GM19463 (cell line): ENCODE results near the gene KY.

Experiments
- ATAC-seq: cut with Tn5 transposase; IDR thresholded peaks from one replicate; pipeline ENCODE4 v1.9.1; 2021; ENCODE audit warnings: mild to moderate bottlenecking, moderate library complexity; ENCODE audit not compliant: unreplicated experiment

Gene KY

GRCh38 chr3:134622806-134623365 lies 27.9 kb downstream of the KY start:
- ATAC-seq: no peak

GRCh38 chr3:134621854-134622253 lies 29.0 kb downstream of the KY start:
- no peak for ATAC-seq

- no peak for ATAC-seq
These were observed 30.2 kb downstream of the KY start for GRCh38 chr3:134620476-134621115.

DNA sequence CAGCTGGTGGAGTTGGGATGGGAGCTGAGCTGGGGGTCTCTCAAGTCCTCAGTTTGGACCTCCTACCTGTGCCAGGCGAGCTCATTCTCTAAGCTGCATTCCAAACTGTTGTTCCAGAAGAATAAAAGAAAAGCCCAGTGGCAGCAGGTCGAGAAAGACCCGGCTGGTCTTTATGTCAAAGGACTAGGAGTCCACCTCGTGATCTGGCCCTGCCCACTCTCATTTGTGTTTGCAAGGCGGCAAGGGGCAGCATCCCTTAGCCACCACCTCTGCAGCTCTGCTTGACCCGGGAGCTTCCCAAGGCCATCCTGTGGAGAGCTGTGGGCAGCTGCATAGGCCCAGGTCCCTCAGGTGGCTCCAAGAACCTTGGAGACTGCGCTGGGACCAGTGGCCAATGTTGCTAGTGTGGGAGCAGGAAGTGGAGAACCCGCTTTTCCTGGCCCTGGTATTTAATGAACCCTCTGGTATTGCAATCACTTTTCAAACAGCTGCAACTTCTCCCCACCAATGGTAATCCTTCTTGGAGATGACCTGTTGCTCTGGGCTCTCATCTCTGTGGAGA lies 30.9 kb downstream of the KY start:
- ATAC-seq: no peak

DNA sequence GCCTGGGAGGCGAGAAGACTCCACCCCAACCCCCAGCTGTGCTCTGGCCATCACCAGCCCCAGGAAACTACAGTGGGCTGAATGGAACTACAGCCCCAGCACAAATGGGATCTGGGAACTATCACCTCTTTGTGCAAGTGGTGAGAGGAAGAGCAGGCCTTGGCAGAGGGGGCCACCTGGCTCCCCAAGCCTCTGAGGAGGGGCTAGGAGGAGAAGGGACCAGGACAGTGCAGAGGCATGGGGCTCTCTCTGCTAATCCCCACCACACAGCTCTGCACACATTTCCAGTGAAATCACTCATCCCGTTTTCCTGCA lies 31.6 kb downstream of the KY start:
- no peak for ATAC-seq

GRCh38 chr3:134618478-134619300 lies 32.1 kb downstream of the KY start:
- ATAC-seq: no peak

GRCh38 chr3:134617608-134618477 lies 33.0 kb downstream of the KY start:
- ATAC-seq: no peak

- ATAC-seq: no peak
These were observed 35.1 kb downstream of the KY start for GRCh38 chr3:134615743-134616142.

GRCh38 chr3:134614955-134615354 lies 35.9 kb downstream of the KY start:
- no peak for ATAC-seq

DNA sequence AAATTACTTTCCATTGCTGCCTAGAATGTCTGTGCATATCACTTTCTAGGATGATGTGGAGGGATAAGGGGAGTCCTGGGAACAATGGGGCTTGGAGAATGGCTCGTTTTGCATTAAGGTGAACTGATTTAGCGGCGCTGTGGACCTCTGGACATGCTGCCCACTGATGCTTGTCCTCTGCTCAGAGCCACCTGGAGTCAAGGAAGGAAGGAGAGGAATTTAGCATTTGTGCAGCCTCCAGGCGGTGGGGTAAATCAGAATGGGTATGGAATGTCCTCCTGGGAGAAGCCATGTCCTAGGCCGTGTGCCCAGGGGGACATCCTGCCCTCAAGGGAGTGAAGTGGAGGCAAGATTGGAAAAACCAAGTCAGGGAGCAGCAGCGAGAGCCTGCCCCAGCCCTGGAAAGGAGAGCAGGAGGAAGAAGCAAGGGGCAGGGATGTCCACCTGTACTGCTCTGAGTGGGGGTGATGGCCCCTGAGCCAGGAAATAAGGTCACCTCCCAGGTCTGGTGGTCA lies 37.8 kb downstream of the KY start:
- no peak for ATAC-seq

GRCh38 chr3:134611516-134611915 lies 39.3 kb downstream of the KY start:
- ATAC-seq: no peak

GRCh38 chr3:134610432-134611385 lies 40.1 kb downstream of the KY start:
- no peak for ATAC-seq

GRCh38 chr3:134609821-134610431 lies 40.9 kb downstream of the KY start:
- ATAC-seq: no peak

GRCh38 chr3:134608771-134609435 lies 41.9 kb downstream of the KY start:
- ATAC-seq: no peak

DNA sequence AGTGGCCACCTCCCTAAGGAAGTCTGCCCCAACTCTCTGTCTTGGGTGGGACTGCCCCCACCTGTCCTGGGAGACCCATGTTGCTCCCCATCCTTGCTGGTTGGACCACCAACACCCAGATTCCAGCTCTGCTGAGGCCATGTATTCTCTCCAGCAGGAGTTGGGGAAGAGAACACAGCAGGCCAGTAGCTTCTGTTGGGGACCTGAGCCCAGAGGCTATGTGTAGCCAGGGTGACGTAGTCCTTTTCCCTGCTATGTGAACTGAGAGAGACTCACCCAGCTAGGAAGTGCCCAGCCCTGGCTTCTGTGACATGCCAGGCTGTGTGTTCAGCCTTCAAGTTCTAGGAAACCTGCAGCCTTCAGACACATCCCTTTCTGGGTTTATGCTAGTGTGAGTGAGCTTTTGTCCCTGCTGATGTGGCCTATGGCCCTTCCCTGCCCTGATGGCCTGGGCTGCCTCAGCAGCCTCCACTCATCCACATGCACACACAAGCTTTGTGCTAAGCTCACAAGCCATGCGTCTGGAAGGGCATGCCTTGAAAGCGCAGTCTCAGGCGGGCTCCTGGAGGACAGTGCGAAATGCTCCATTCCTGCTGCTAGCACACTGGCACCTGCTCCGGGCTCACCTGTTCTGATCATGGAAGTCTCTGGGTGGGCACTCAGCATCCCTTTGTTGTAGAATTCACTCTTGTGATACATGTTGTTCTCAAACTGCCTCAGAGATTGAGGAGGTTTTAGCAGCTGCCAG lies 42.6 kb downstream of the KY start:
- no peak for ATAC-seq

- no peak for ATAC-seq
These were observed 43.5 kb downstream of the KY start for GRCh38 chr3:134607054-134608022.
